Tibial nerve (tissue), 4 donors: Measurements from ENCODE around the gene TBL1XR1. TPM values are rescaled to one million over a fixed set of nuclear protein-coding genes. Genes with fewer than 3 reads are reported as not detected.

Source experiments
- DNase-seq, 2 donors: peaks; one replicate each; pipeline ENCODE4 v3.0.0-alpha.2; 2019; ENCODE audit warnings: low spot score in 2 of 2
- H3K27ac ChIP-seq, 4 donors: fragments of 200-600 bp; sonication (generic) in 3 of 4; one replicate each; pipeline ENCODE4 v1.5.1; 2017 to 2019; ENCODE audit warnings: mild to moderate bottlenecking in 1 of 4
- H3K27me3 ChIP-seq, 2 donors: fragments of 200-600 bp; sonication (generic) in 1 of 2; one replicate each; pipeline versions ENCODE4 v1.5.1 to v1.6.0; 2017 to 2019
- H3K36me3 ChIP-seq, 3 donors: fragments of 200-600 bp; sonication (generic); one replicate each; pipeline ENCODE4 v1.5.1; 2018 to 2019
- H3K4me1 ChIP-seq, 4 donors: fragments of 200-600 bp; sonication (generic) in 3 of 4; one replicate each; pipeline ENCODE4 v1.5.1; 2017 to 2019
- H3K4me3 ChIP-seq, 4 donors: fragments of 200-600 bp; sonication (generic) in 3 of 4; one replicate each; pipeline ENCODE4 v1.5.1; 2017 to 2019; ENCODE audit warnings: mild to moderate bottlenecking in 1 of 4, moderate library complexity in 1 of 4
- H3K9me3 ChIP-seq, 4 donors: fragments of 200-600 bp; sonication (generic) in 3 of 4; one replicate each; pipeline ENCODE4 v1.5.1; 2017 to 2019
- EP300 ChIP-seq, 2 donors: sonication (generic); formaldehyde crosslinking; IDR thresholded peaks; one replicate each; pipeline ENCODE4 v1.6.1; 2017; ENCODE audit warnings: antibody characterized with exemption in 2 of 2, mild to moderate bottlenecking in 1 of 2
- POLR2A ChIP-seq, 2 donors: fragments of 450-650 bp; IDR thresholded peaks; one replicate each; pipeline ENCODE4 v1.6.1; 2017; ENCODE audit warnings: antibody characterized with exemption in 2 of 2, mild to moderate bottlenecking in 2 of 2, moderate library complexity in 2 of 2
- WGBS, 2 donors: methylation state at CpG; one replicate each; pipeline ENCODE4 v1.1.5; 2018; 5-methylcytosine and 5-hydroxymethylcytosine counted together
- total RNA-seq, 4 donors: library from RNA; depleted of rRNA; stranded (reverse); fragments of >200 nt; gene quantifications; one replicate each; pipeline ENCODE4 v1.1.0, GENCODE V29; 2016
- TF ChIP-seq, protein P1 (sequence below), 5 experiments: fragments of 200-600 bp in 3 of 5; fragments of 450-650 bp in 2 of 5; sonication (generic) in 3 of 5; IDR thresholded peaks; one replicate each; pipeline ENCODE4 v1.5.1; 2016 to 2019; ENCODE audit warnings: antibody characterized with exemption in 5 of 5, mild to moderate bottlenecking in 3 of 5, moderate library complexity in 2 of 5

The TBL1XR1 gene
- total RNA-seq, 4 donors from 2014 or later: 57.1 to 66.3 (median 62.8) TPM

- 96 to 97% methylated on average over 3 of the region's 3 CpGs for WGBS, 2 donors
- no peak for TF ChIP-seq POLR2A (IDR thresholded peaks at IDR 0.05)
- TF ChIP-seq, protein P1, sequence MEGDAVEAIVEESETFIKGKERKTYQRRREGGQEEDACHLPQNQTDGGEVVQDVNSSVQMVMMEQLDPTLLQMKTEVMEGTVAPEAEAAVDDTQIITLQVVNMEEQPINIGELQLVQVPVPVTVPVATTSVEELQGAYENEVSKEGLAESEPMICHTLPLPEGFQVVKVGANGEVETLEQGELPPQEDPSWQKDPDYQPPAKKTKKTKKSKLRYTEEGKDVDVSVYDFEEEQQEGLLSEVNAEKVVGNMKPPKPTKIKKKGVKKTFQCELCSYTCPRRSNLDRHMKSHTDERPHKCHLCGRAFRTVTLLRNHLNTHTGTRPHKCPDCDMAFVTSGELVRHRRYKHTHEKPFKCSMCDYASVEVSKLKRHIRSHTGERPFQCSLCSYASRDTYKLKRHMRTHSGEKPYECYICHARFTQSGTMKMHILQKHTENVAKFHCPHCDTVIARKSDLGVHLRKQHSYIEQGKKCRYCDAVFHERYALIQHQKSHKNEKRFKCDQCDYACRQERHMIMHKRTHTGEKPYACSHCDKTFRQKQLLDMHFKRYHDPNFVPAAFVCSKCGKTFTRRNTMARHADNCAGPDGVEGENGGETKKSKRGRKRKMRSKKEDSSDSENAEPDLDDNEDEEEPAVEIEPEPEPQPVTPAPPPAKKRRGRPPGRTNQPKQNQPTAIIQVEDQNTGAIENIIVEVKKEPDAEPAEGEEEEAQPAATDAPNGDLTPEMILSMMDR (IDR thresholded peaks at IDR 0.05): no peak
- TF ChIP-seq EP300 (IDR thresholded peaks at IDR 0.05): no peak
These were observed 128.3 kb downstream of the TBL1XR1 start for GRCh38 chr3:177068967-177069366.

DNA sequence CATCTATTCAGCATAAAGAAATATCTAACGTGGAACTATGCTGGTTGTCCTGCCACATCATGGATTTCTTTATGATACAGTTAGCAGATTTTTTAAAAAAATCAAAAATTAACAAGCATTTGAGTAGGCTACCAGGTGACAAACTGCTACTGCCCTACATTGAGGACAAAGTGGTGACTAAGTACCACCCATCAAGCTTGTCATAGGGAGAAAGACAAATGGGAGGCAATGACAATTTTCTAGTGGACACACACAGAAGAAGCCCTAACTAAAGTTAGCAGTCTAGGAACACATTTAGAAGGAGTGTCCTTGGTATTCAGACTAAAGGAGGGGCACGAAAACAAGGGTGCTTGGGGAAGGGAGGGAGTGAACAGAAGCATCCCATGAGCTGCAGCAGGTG is 131.2 kb downstream of the TBL1XR1 start:
- Histone ChIP-seq H3K4me1 (peaks cover 0 to 73% (median 0%) of the 10 kb centered on the region in 4 donors), H3K9me3 (no peaks in the 10 kb centered on the region), H3K4me3 (no peak overlapping the region), H3K36me3 (no peaks in the 10 kb centered on the region), H3K27me3 (no peaks in the 10 kb centered on the region), H3K27ac (no peak overlapping the region)
- TF ChIP-seq EP300 (IDR thresholded peaks at IDR 0.05) (no peak), POLR2A (IDR thresholded peaks at IDR 0.05) (no peak)
- TF ChIP-seq, protein P1 (IDR thresholded peaks at IDR 0.05): no peak
- DNase-seq: no peak
- 63 to 70% methylated on average over 2 of the region's 2 CpGs for WGBS, 2 donors

More at GRCh38 chr3:177068967-177069366, 128.3 kb downstream of the TBL1XR1 start:
- H3K9me3 ChIP-seq: no peaks in the 10 kb centered on the region
- H3K36me3 ChIP-seq: no peaks in the 10 kb centered on the region
- no peak for DNase-seq
- H3K27ac ChIP-seq: no peak overlapping the region
- H3K4me1 ChIP-seq: peaks cover 0 to 52% (median 0%) of the 10 kb centered on the region in 4 donors
- H3K4me3 ChIP-seq: no peak overlapping the region
- H3K27me3 ChIP-seq: no peaks in the 10 kb centered on the region

DNA sequence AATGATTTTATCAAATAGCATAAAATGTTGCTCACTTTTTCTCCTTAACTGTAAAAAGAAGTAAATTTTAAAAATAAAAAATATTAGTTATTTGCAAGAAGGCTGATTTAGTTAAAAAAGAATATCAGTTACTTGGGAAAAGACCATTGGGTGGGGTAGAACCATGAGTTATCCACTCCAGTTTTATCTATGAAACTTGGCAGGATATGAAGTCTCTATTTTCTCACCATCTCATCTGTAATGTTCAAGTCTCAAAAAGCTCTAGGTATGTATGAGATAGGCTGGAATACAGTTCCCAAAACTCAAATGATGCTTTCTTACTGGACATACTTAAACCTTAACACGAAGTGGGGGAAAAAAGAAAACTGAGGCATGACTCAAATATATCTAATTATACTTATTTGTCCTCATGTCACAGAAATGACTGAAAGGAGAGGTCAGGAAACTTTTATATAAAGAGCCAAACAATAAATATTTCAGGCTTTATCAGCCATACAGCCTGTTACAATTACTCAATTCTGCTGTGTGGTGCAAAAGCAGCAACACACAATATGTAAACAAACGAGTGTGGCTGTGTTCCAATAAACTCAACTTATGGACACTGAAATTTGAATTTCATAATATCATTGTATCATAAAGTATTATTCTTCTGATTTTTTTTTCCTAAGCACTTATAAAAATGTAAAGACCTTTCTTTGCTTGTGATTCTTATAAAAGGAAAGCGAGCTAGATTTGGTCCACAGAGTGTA is 131.8 kb downstream of the TBL1XR1 start:
- Histone ChIP-seq H3K4me3 (no peak overlapping the region), H3K27ac (no peak overlapping the region), H3K4me1 (peaks cover 0 to 79% (median 0%) of the 10 kb centered on the region in 4 donors), H3K36me3 (no peaks in the 10 kb centered on the region), H3K9me3 (no peaks in the 10 kb centered on the region), H3K27me3 (no peaks in the 10 kb centered on the region)
- no peak for DNase-seq
- TF ChIP-seq POLR2A (IDR thresholded peaks at IDR 0.05) (no peak), EP300 (IDR thresholded peaks at IDR 0.05) (no peak)
- TF ChIP-seq, protein P1 (IDR thresholded peaks at IDR 0.05): no peak
- 55 to 56% methylated on average over 3 of the region's 3 CpGs for WGBS, 2 donors

- H3K36me3 ChIP-seq: no peaks in the 10 kb centered on the region
- no peak overlapping the region for H3K4me3 ChIP-seq
- no peak for DNase-seq
- no peak for TF ChIP-seq POLR2A (IDR thresholded peaks at IDR 0.05)
- no peak for TF ChIP-seq EP300 (IDR thresholded peaks at IDR 0.05)
- TF ChIP-seq, protein P1 (IDR thresholded peaks at IDR 0.05): no peak
- H3K9me3 ChIP-seq: no peaks in the 10 kb centered on the region
- no peaks in the 10 kb centered on the region for H3K27me3 ChIP-seq
- H3K4me1 ChIP-seq: peaks cover 0 to 67% (median 3%) of the 10 kb centered on the region in 4 donors
- WGBS, 2 donors: 81 to 83% methylated on average over 2 of the region's 2 CpGs
- H3K27ac ChIP-seq: no peak overlapping the region
These were observed 135.1 kb downstream of the TBL1XR1 start for GRCh38 chr3:177062052-177062732.

GRCh38 chr3:177061369-177061768 is 135.9 kb downstream of the TBL1XR1 start:
- no peak for DNase-seq
- Histone ChIP-seq H3K4me1 (peaks cover 0 to 67% (median 3%) of the 10 kb centered on the region in 4 donors), H3K27me3 (no peaks in the 10 kb centered on the region), H3K4me3 (no peak overlapping the region), H3K36me3 (no peaks in the 10 kb centered on the region), H3K27ac (no peak overlapping the region), H3K9me3 (no peaks in the 10 kb centered on the region)
- TF ChIP-seq, protein P1 (IDR thresholded peaks at IDR 0.05): no peak
- no peak for TF ChIP-seq POLR2A (IDR thresholded peaks at IDR 0.05)
- TF ChIP-seq EP300 (IDR thresholded peaks at IDR 0.05): no peak
- WGBS, 2 donors: 54 to 55% methylated on average over 4 of the region's 4 CpGs
